ENCODE results near the gene RNU6-7. TPM values are rescaled to one million over a fixed set of nuclear protein-coding genes. Genes with fewer than 3 reads are reported as not detected.

RNU6-7 gene
- total and polyA plus RNA-seq, 2 of the 13 experiments (the other 11 are each of a cell fraction or from before 2014, with no cell fraction given): under 0.01 TPM; not detected in 1

GRCh38 chr14:32209471-32209870 is 7.6 kb downstream of the RNU6-7 start (continued):
- TF ChIP-seq TCF12 (IDR thresholded peaks at IDR 0.05): no peak
- no peak for TF ChIP-seq TCF12 (CRISPR knock-in tag; IDR thresholded peaks at IDR 0.05)
- no peak for TF ChIP-seq HINFP (CRISPR knock-in tag; IDR thresholded peaks at IDR 0.05; ENCODE audit: low read depth)

GRCh38 chr14:32211068-32211404 is 9.2 kb downstream of the RNU6-7 start:
- Histone ChIP-seq H3K79me2 (ENCODE audit: insufficient read depth, low read length) (no peaks in the 10 kb centered on the region), H3K9ac (ENCODE audit: insufficient read depth, low read depth, low read length) (no peak overlapping the region), H3K4me1 (ENCODE audit: insufficient read depth, low read length) (no peaks in the 10 kb centered on the region), H3K27ac (ENCODE audit: extremely low read length, insufficient read depth, low read length) (no peak overlapping the region), H4K20me1 (ENCODE audit: insufficient read depth, low read length) (no peaks in the 10 kb centered on the region), H2AFZ (ENCODE audit: low read length) (no peak overlapping the region), H3K9me3 (ENCODE audit: low read length) (no peaks in the 10 kb centered on the region), H3K4me3 (replicated peaks in 1 of 3; ENCODE audit: insufficient read depth in 1 of 3, low read depth in 2 of 3, low read length in 3 of 3) (no peak overlapping the region), H3K4me2 (ENCODE audit: low read depth, low read length) (no peak overlapping the region), H3K27me3 (ENCODE audit: control insufficient read depth in 1 of 2, insufficient read depth in 2 of 2, low read length in 2 of 2) (no peaks in the 10 kb centered on the region; a peak in 1 of 5 replicates), H3K36me3 (replicated peaks in 1 of 2; ENCODE audit: control insufficient read depth in 1 of 2, insufficient read depth in 2 of 2, low read length in 2 of 2) (no peaks in the 10 kb centered on the region)
- BruUV-seq (replicated peaks): no TSS peak
- FAIRE-seq (no peak), ATAC-seq (peak; percentile 86), DNase-seq (ENCODE audit: low spot score) (no peak)
- in situ Hi-C loops (cut with HindIII; ENCODE audit: extremely low pct_ligation_motif_present, low pct_unique_long_range_greater_than_20kb) (no loop called here), intact Hi-C loops (cut with micrococcal nuclease; ENCODE audit: unreplicated experiment) (no loop called here)
- POLR2A ChIA-PET: no interaction called here
- TF ChIP-seq ZNF777 (CRISPR knock-in tag; IDR thresholded peaks at IDR 0.05) (peak; percentile 19; the same call in 1 of the 2 replicates), ZFP82 (CRISPR knock-in tag; IDR thresholded peaks at IDR 0.05; ENCODE audit: borderline replicate concordance) (no peak)
- CTCF ChIA-PET (ENCODE audit: low intra/inter-chr PET ratio, low total read pairs): no interaction called here
- 77% methylated on average over 3 of the region's 3 CpGs for WGBS (ENCODE audit: low lambda C conversion rate)

- Histone ChIP-seq H3K36me3 (replicated peaks in 1 of 2; ENCODE audit: control insufficient read depth in 1 of 2, insufficient read depth in 2 of 2, low read length in 2 of 2) (no peaks in the 10 kb centered on the region), H3K4me3 (replicated peaks in 1 of 3; ENCODE audit: insufficient read depth in 1 of 3, low read depth in 2 of 3, low read length in 3 of 3) (no peak overlapping the region), H3K27me3 (ENCODE audit: control insufficient read depth in 1 of 2, insufficient read depth in 2 of 2, low read length in 2 of 2) (no peaks in the 10 kb centered on the region), H3K4me1 (ENCODE audit: insufficient read depth, low read length) (no peaks in the 10 kb centered on the region), H3K9ac (ENCODE audit: insufficient read depth, low read depth, low read length) (no peak overlapping the region), H3K9me3 (ENCODE audit: low read length) (no peaks in the 10 kb centered on the region), H2AFZ (ENCODE audit: low read length) (no peak overlapping the region), H3K4me2 (ENCODE audit: low read depth, low read length) (no peak overlapping the region), H4K20me1 (ENCODE audit: insufficient read depth, low read length) (no peaks in the 10 kb centered on the region), H3K27ac (ENCODE audit: extremely low read length, insufficient read depth, low read length) (no peak overlapping the region), H3K79me2 (ENCODE audit: insufficient read depth, low read length) (no peaks in the 10 kb centered on the region)
- FAIRE-seq (no peak), ATAC-seq (no peak), DNase-seq (ENCODE audit: low spot score) (no peak)
- ChIA-PET CTCF (ENCODE audit: low intra/inter-chr PET ratio, low total read pairs) (no interaction called here), POLR2A (interaction anchor here (0.7 to 1.8 kb wide), 2 partner anchors 9 to 113 kb away, joined by 3 to 7 read pairs; partner anchors contain the start of gene RNU6-8)
- intact Hi-C loops (cut with micrococcal nuclease; ENCODE audit: unreplicated experiment) (no loop called here), in situ Hi-C loops (cut with HindIII; ENCODE audit: extremely low pct_ligation_motif_present, low pct_unique_long_range_greater_than_20kb) (no loop called here)
- BruUV-seq (replicated peaks): no TSS peak
- TF ChIP-seq GABPA (IDR thresholded peaks at IDR 0.05; ENCODE audit: low read depth, low read length) (0 out of 2 replicates have a peak, but pooled peaks have one; percentile 7), GABPA (CRISPR knock-in tag; IDR thresholded peaks at IDR 0.05; ENCODE audit: low read depth) (no peak), FOXK1 (CRISPR knock-in tag; IDR thresholded peaks at IDR 0.05; ENCODE audit: borderline replicate concordance, low read depth) (no peak)
Measured at GRCh38 chr14:32212833-32213232, 11.0 kb downstream of the RNU6-7 start.
